ENCODE results near the gene MPZL2.

DNA sequence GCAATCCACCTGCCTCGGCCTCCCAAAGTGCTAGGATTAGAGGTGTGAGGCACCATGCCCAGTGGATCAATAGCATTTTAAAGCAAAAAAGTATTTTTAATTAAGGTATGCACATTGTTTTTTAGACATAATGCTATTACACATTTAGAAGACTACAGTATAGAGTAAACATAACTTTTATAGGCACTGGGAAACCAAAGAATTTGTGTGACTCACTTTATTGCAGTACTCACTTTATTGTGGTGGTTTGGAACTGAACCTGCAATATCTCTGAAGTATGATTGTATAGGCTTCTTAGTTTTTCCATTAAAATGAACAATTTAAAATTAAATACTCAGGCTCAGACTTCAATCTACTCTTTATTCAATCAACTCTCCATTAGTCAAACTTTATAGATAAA is 22.9 kb upstream of the MPZL2 start:
- TF ChIP-seq POLR2A (IDR thresholded peaks at IDR 0.05) (no peak), EP300 (IDR thresholded peaks at IDR 0.05) (no peak)
